ENCODE measurements around the gene UXS1. TPM values are rescaled to one million over a fixed set of nuclear protein-coding genes. Genes with fewer than 3 reads are reported as not detected.

UXS1 gene
- total RNA-seq, 1 experiment from 2014 or later: 44.7 TPM

DNA sequence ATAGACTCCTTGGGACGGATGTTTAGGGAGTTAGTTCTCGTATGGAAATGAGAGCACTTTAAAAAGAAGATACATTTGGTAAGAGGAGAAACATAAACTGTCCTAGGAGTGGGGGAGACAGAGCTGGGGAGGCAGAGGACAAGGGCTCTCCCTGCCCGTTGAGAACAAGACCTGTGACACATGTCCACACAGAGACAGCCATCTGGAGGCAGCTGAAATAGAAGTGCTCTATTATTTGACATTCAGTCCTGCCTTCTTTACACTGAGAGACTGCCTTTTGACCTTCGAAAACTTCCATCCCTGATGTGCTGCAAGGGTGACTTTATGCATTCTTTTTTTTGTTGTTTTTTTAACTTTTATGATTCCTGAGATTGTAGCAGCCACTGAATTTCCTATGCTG lies 150.1 kb downstream of the UXS1 start (continued):
- TF ChIP-seq, protein P1, sequence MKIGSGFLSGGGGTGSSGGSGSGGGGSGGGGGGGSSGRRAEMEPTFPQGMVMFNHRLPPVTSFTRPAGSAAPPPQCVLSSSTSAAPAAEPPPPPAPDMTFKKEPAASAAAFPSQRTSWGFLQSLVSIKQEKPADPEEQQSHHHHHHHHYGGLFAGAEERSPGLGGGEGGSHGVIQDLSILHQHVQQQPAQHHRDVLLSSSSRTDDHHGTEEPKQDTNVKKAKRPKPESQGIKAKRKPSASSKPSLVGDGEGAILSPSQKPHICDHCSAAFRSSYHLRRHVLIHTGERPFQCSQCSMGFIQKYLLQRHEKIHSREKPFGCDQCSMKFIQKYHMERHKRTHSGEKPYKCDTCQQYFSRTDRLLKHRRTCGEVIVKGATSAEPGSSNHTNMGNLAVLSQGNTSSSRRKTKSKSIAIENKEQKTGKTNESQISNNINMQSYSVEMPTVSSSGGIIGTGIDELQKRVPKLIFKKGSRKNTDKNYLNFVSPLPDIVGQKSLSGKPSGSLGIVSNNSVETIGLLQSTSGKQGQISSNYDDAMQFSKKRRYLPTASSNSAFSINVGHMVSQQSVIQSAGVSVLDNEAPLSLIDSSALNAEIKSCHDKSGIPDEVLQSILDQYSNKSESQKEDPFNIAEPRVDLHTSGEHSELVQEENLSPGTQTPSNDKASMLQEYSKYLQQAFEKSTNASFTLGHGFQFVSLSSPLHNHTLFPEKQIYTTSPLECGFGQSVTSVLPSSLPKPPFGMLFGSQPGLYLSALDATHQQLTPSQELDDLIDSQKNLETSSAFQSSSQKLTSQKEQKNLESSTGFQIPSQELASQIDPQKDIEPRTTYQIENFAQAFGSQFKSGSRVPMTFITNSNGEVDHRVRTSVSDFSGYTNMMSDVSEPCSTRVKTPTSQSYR (CRISPR knock-in tag; IDR thresholded peaks at IDR 0.05): no peak
- TF ChIP-seq, protein P2, sequence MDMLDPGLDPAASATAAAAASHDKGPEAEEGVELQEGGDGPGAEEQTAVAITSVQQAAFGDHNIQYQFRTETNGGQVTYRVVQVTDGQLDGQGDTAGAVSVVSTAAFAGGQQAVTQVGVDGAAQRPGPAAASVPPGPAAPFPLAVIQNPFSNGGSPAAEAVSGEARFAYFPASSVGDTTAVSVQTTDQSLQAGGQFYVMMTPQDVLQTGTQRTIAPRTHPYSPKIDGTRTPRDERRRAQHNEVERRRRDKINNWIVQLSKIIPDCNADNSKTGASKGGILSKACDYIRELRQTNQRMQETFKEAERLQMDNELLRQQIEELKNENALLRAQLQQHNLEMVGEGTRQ (CRISPR knock-in tag; IDR thresholded peaks at IDR 0.05): no peak
- TF ChIP-seq, protein P3, sequence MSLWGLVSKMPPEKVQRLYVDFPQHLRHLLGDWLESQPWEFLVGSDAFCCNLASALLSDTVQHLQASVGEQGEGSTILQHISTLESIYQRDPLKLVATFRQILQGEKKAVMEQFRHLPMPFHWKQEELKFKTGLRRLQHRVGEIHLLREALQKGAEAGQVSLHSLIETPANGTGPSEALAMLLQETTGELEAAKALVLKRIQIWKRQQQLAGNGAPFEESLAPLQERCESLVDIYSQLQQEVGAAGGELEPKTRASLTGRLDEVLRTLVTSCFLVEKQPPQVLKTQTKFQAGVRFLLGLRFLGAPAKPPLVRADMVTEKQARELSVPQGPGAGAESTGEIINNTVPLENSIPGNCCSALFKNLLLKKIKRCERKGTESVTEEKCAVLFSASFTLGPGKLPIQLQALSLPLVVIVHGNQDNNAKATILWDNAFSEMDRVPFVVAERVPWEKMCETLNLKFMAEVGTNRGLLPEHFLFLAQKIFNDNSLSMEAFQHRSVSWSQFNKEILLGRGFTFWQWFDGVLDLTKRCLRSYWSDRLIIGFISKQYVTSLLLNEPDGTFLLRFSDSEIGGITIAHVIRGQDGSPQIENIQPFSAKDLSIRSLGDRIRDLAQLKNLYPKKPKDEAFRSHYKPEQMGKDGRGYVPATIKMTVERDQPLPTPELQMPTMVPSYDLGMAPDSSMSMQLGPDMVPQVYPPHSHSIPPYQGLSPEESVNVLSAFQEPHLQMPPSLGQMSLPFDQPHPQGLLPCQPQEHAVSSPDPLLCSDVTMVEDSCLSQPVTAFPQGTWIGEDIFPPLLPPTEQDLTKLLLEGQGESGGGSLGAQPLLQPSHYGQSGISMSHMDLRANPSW (CRISPR knock-in tag; conservative IDR thresholded peaks at IDR 0.05; ENCODE audit: low read depth): no peak
- TF ChIP-seq PREB (CRISPR knock-in tag; IDR thresholded peaks at IDR 0.05; ENCODE audit: borderline replicate concordance): no peak
- TF ChIP-seq JUN (CRISPR knock-in tag; IDR thresholded peaks at IDR 0.05): no peak
- TF ChIP-seq, protein P4, sequence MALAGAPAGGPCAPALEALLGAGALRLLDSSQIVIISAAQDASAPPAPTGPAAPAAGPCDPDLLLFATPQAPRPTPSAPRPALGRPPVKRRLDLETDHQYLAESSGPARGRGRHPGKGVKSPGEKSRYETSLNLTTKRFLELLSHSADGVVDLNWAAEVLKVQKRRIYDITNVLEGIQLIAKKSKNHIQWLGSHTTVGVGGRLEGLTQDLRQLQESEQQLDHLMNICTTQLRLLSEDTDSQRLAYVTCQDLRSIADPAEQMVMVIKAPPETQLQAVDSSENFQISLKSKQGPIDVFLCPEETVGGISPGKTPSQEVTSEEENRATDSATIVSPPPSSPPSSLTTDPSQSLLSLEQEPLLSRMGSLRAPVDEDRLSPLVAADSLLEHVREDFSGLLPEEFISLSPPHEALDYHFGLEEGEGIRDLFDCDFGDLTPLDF (CRISPR knock-in tag; IDR thresholded peaks at IDR 0.05): no peak
- TF ChIP-seq, protein P5, sequence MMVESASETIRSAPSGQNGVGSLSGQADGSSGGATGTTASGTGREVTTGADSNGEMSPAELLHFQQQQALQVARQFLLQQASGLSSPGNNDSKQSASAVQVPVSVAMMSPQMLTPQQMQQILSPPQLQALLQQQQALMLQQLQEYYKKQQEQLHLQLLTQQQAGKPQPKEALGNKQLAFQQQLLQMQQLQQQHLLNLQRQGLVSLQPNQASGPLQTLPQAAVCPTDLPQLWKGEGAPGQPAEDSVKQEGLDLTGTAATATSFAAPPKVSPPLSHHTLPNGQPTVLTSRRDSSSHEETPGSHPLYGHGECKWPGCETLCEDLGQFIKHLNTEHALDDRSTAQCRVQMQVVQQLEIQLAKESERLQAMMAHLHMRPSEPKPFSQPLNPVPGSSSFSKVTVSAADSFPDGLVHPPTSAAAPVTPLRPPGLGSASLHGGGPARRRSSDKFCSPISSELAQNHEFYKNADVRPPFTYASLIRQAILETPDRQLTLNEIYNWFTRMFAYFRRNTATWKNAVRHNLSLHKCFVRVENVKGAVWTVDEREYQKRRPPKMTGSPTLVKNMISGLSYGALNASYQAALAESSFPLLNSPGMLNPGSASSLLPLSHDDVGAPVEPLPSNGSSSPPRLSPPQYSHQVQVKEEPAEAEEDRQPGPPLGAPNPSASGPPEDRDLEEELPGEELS (CRISPR knock-in tag; IDR thresholded peaks at IDR 0.05): no peak
- no peak for TF ChIP-seq NFATC4 (CRISPR knock-in tag; IDR thresholded peaks at IDR 0.05)
- TF ChIP-seq MXD4 (CRISPR knock-in tag; IDR thresholded peaks at IDR 0.05; ENCODE audit: borderline replicate concordance): no peak

Measured in WTC11 (cell line).